Caki2 (cell line): ENCODE data around the gene ZNF236. TPM values are rescaled to one million over a fixed set of nuclear protein-coding genes. Genes with fewer than 3 reads are reported as not detected.
"Not testable (repeated sequence)": the region's sequence is repeated elsewhere in the genome, so short reads cannot be mapped to it uniquely, and the experiment has no call there.

ENCODE experiments used
- DNase-seq: peaks from one replicate; pipeline ENCODE4 v3.0.0-alpha.2; 2015; ENCODE audit warnings: low read depth
- in situ Hi-C: cut with HindIII; loops from 2 replicates; pipeline ENCODE4 v1.10.0; 2016; ENCODE audit warnings: low sequenced_read_pairs, low pct_unique_long_range_greater_than_20kb, mixed read lengths
- total RNA-seq: library from RNA; depleted of rRNA; stranded (reverse); fragments of >200 nt; shearing (Covaris generic); gene quantifications from 2 replicates; pipeline ENCODE4 v1.2.3, GENCODE V29; 2014; ENCODE audit warnings: low replicate concordance; rRNA removed

Gene ZNF236
- 5.2 and 6.4 TPM in 2 replicates for total RNA-seq

GRCh38 chr18:76822506-76823160, at the start of gene ZNF236:
ZNF236 (plus strand) TSS chr18:76822557; CDS start chr18:76822608, 51 bp downstream.
- in situ Hi-C loops = no loop called here
- peak; percentile 48 for DNase-seq

GRCh38 chr18:76772665-76773064, 49.7 kb upstream of the ZNF236 start:
- no peak for DNase-seq
- in situ Hi-C loops = no loop called here

DNA sequence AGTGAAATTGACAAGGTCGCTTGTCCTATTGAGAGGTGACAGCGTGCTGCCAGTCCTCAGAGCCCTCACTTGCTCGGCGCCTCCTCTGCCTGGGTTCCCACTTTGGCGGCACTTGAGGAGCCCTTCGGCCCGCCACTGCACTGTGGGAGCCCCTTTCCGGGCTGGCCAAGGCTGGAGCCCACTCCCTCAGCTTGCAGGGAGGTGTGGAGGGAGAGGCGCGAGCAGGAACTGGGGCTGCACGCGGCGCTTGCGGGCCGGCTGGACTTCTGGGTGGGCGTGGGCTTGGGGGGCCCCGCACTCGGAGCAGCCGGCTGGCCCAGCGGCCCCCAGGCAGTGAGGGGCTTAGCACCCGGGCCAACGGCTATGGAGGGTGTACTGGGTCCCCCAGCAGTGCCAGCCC, 45.3 kb upstream of the ZNF236 start:
- DNase-seq, in situ Hi-C loops: not testable (repeated sequence)

DNA sequence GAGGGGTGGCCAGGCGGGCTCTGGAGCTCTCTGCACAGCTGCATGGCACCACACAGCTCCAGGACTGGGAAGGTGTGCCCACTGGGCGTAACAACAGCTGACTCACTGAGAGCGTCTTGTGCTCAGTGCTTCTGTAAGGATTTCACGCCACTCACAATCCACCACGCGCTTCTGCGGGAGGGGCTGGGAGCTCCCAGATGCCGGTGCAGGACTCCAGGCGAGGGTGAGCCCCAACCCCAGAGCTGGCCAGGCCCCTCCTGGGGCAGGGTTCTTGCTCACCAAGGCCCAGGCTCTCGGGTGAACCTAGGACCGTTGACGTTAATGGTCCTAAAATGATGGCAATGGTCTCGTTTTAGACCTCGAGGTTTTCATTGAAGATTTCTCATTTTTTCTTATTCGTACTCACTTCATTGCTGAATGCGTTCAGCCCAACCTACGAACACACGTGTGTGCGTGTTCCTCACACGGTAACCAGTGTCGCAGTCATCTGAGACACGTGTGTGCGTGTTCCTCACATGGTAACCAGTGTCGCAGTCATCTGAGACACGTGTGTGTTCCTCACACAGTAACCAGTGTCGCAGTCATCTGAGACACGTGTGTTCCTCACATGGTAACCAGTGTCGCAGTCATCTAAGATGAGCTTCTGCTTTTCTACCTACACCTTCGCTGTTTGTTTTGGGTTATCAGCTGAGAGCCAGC, 38.4 kb upstream of the ZNF236 start:
- DNase-seq = no peak
- in situ Hi-C loops = no loop called here

DNA sequence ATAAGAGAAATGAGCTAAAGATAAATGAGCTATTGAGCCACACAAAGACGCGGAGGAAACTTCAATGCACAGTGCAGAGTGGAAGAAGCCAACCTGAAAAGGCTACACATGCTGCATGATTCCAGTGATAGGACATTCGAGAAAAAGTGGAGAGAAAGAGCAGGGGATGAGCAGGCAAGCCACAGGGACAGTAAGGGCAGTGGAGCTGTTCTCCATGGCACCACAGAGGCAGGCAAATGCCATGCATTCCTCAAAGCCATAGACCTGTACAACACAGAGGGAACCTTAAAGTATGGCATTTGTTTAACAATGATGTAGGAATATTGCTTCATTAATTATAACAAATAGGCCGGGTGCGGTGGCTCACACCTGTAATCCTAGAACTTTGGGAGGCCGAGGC, 36.5 kb upstream of the ZNF236 start:
- no peak for DNase-seq
- in situ Hi-C loops = no loop called here

DNA sequence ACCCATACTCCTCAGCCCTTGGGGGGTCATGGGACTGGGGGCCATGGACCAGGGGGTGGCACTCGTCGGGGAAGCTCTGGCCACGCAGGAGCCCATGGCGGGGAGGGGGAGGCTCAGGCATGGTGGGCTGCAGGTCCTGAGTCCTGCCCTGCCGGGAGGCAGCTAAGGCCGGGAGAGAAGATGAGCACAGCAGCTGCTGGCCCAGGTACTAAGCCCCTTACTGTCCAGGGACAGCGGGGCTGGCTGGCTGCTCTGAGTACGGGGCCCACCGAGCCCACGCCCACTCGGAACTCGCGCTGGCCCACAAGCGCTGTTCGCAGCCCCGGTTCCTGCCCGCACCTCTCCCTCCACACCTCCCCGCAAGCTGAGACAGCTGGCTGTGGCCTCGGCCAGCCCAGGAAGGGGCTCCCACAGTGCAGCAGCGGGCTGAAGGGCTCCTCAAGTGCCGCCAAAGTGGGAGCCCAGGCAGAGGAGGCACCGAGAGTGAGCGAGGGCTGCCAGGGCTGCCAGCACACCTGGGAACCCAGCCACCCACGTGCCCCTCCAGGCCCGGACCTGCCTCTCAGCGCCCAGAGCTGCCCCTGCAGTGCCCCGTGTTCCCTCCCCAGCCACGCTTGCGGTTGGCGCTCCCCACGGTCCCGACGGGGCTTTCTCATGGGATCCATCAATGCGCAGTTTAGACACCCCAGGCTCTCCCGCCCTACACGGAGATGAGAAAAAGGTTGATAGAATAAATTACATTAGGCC, 33.6 kb upstream of the ZNF236 start:
- DNase-seq = no peak
- in situ Hi-C loops = no loop called here

GRCh38 chr18:76791106-76791505, 31.3 kb upstream of the ZNF236 start:
- in situ Hi-C loops = no loop called here
- DNase-seq = no peak

- DNase-seq = no peak
- in situ Hi-C loops = no loop called here
These were observed 30.7 kb upstream of the ZNF236 start for GRCh38 chr18:76791642-76792041.

DNA sequence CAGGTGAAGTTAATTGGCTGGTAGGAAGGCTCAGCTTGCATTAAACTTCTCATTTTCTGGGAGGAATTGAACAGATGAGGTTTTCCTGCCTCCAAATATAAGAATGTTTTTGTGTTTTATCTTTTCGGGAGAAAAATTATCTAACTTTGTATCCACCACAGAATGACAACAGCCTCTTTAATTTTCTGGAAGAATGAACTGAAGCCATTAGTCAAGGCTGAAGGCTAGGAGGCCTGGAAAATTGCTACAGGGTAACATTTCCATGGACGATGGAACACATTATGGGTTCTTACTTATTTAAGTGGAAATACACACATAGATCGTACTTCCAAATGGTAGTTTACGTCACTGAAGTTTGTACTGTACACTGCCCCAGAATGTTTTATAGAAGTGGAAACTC, 28.0 kb upstream of the ZNF236 start:
- no peak for DNase-seq
- in situ Hi-C loops = no loop called here

- in situ Hi-C loops = no loop called here
These were observed 20.5 kb upstream of the ZNF236 start for GRCh38 chr18:76801567-76802505.

GRCh38 chr18:76803413-76803812, 18.9 kb upstream of the ZNF236 start:
- in situ Hi-C loops = no loop called here
- no peak for DNase-seq

More at GRCh38 chr18:76801567-76802505, 20.5 kb upstream of the ZNF236 start:
- DNase-seq = peak; percentile 44

- DNase-seq = peak; percentile 46
- in situ Hi-C loops = no loop called here
These were observed 18.5 kb upstream of the ZNF236 start for GRCh38 chr18:76803814-76804213.

- in situ Hi-C loops = no loop called here
These were observed 17.1 kb upstream of the ZNF236 start for GRCh38 chr18:76805221-76805620.

GRCh38 chr18:76806301-76806700, 16.1 kb upstream of the ZNF236 start:
- no peak for DNase-seq
- in situ Hi-C loops = no loop called here

More at GRCh38 chr18:76805221-76805620, 17.1 kb upstream of the ZNF236 start:
- DNase-seq = no peak

DNA sequence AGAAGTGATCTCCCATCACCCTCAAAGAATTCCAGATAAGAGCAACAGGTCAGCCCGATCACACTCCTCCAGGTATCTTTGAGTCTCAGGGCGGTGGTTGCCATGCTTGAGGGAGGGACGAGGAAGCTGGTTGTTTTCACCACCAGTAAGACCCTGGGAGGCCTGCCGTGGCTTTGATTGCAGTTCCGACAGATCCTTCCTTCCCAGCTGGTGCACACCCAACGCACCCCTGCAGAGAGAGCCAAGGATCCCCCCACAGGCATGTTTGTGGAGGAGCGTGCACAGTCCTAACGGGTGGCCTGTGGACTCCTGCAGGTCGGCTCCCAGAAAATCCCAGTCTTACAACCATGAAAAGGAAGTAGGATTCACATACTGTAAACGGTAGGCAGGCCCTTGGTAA, 13.8 kb upstream of the ZNF236 start:
- DNase-seq = no peak
- in situ Hi-C loops = no loop called here

DNA sequence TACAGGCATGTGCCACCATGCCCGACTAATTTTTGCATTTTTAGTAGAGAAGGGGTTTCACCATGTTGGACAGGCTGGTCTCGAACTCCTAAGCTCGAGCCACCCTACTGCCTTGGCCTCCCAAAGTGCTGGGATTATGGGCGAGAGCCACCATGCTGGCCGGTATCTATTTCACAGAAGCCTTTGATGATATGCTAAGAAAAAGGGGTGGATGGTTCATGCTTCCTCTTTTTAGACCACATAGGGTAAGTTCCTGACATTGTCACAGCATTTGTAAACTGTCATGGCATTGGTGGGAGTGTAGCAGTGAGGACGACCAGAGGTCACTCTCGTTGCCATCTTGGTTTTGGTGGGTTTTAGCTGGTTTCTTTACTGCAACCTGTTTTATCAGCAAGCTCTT, 10.8 kb upstream of the ZNF236 start:
- in situ Hi-C loops, DNase-seq: not testable (repeated sequence)

DNA sequence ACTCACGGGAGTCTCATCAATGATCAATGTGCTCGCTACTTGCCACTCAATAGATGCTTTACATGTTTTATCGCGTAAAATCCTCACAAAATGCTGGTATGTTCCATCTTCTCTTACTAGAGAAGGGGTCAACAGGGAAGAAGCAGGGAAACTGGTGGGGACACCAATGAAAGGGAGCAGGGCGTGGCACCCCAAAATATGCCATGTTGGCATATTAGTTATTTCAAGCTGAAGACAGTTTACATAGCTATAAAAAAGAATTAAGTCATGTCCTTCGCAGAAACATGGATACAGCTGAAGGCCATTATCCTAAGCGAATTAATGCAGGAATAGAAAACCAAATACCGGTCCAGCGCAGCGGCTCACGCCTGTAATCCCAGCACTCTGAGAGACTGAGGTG, 8.1 kb upstream of the ZNF236 start:
- no peak for DNase-seq
- in situ Hi-C loops = no loop called here

DNA sequence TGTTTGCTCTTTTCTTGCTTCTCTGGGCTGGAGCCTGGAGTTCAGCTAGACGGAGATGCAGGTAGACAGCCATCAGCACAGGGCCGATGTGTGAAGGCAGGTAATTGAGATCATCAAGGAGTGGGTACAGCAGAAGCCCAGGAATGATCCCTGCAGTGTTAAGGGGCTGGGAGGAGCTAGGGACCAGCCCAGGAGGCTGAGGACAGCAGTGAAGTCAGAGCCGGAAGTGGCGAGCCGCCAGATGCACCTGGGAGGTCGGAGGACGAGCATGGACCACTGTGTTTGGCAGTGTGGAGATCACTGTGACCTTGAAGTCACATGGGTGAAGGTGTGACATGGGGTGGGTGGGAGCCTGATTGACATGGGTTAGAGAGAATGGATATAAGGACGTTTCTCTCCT, 6.2 kb upstream of the ZNF236 start:
- in situ Hi-C loops = no loop called here

More for the DNA sequence above, 6.2 kb upstream of the ZNF236 start:
- no peak for DNase-seq
